Astrocyte (in vitro differentiated cells and primary cell): ENCODE results near the gene TSPAN32. TPM values are rescaled to one million over a fixed set of nuclear protein-coding genes. Genes with fewer than 3 reads are reported as not detected.

ENCODE experiments used
- DNase-seq: peaks from one replicate; pipeline ENCODE4 v3.0.0-alpha.2; 2010; ENCODE audit warnings: low read depth
- FAIRE-seq: peaks from 2 replicates; lab custom pipeline; 2011; peaks lifted over from hg19 to GRCh38; lab: Jason Lieb, UNC
- H2AFZ ChIP-seq: 2 replicates; pipeline ENCODE4 v1.6.0; 2012; ENCODE audit warnings: low read depth, low read length, inconsistent platforms
- H3K27ac ChIP-seq: 2 replicates; pipeline ENCODE4 v1.5.1; 2011; ENCODE audit warnings: low read depth, low read length, inconsistent platforms
- H3K27me3 ChIP-seq: 2 replicates; pipeline ENCODE4 v1.6.0; 2011; ENCODE audit warnings: low read length, inconsistent platforms; ENCODE audit not compliant: insufficient read depth
- H3K36me3 ChIP-seq: 2 replicates; pipeline ENCODE4 v1.5.1; 2011; ENCODE audit warnings: low read length, inconsistent platforms; ENCODE audit not compliant: insufficient read depth
- H3K4me1 ChIP-seq: 2 replicates; pipeline ENCODE4 v1.5.1; 2011; ENCODE audit warnings: low read length, inconsistent platforms; ENCODE audit not compliant: insufficient read depth
- H3K4me2 ChIP-seq: 2 replicates; pipeline ENCODE4 v1.6.0; 2012; ENCODE audit warnings: low read length, inconsistent platforms
- H3K4me3 ChIP-seq: 2 replicates; pipeline ENCODE4 v1.5.1; 2011; ENCODE audit warnings: low read depth, mild to moderate bottlenecking, low read length, inconsistent platforms; ENCODE audit not compliant: insufficient read depth
- H3K79me2 ChIP-seq: 2 replicates; pipeline ENCODE4 v1.6.0; 2012; ENCODE audit warnings: mild to moderate bottlenecking, low read length, inconsistent platforms; ENCODE audit not compliant: insufficient read depth
- H3K9ac ChIP-seq: 2 replicates; pipeline ENCODE4 v1.6.0; 2012; ENCODE audit warnings: mild to moderate bottlenecking, low read length, inconsistent platforms
- H3K9me3 ChIP-seq: 2 replicates; pipeline ENCODE4 v1.5.1; 2012; ENCODE audit warnings: low read depth, mild to moderate bottlenecking, low read length, inconsistent platforms; ENCODE audit not compliant: insufficient read depth
- H4K20me1 ChIP-seq: 2 replicates; pipeline ENCODE4 v1.6.0; 2012; ENCODE audit warnings: low read length, inconsistent platforms; ENCODE audit not compliant: insufficient read depth
- H3K27ac Mint-ChIP-seq: one replicate; pipeline ENCODE4 v1.8.0; 2021; ENCODE audit warnings: mild to moderate bottlenecking, mixed read lengths; ENCODE audit not compliant: unreplicated experiment
- H3K27me3 Mint-ChIP-seq: one replicate; pipeline ENCODE4 v1.8.0; 2021; ENCODE audit warnings: low read depth, mixed read lengths; ENCODE audit not compliant: unreplicated experiment
- H3K36me3 Mint-ChIP-seq: one replicate; pipeline ENCODE4 v1.8.0; 2021; ENCODE audit warnings: low read depth, mixed read lengths; ENCODE audit not compliant: unreplicated experiment
- H3K4me1 Mint-ChIP-seq: one replicate; pipeline ENCODE4 v1.8.0; 2021; ENCODE audit warnings: low read depth, mixed read lengths; ENCODE audit not compliant: unreplicated experiment
- H3K4me3 Mint-ChIP-seq: one replicate; pipeline ENCODE4 v1.8.0; 2021; ENCODE audit warnings: mild to moderate bottlenecking, moderate library complexity, mixed read lengths; ENCODE audit not compliant: unreplicated experiment
- H3K9me3 Mint-ChIP-seq: one replicate; pipeline ENCODE4 v1.8.0; 2021; ENCODE audit warnings: mild to moderate bottlenecking, mixed read lengths; ENCODE audit not compliant: unreplicated experiment
- CTCF ChIP-seq: IDR thresholded peaks from 2 replicates; pipeline ENCODE4 v1.5.1; 2011; ENCODE audit warnings: low read depth, mild to moderate bottlenecking, inconsistent platforms, low read length, moderate library complexity; ENCODE audit not compliant: insufficient read depth
- EZH2 ChIP-seq: IDR thresholded peaks from 2 replicates; pipeline ENCODE4 v1.6.1; 2012; ENCODE audit warnings: mild to moderate bottlenecking, low read length, inconsistent platforms; ENCODE audit not compliant: insufficient read depth
- total RNA-seq: library from RNA; stranded (reverse); gene quantifications from 2 replicates; pipeline ENCODE4 v1.2.1, GENCODE V29; 2021

TSPAN32 gene
- total RNA-seq, 1 donor from 2014 or later, result not detected

DNA sequence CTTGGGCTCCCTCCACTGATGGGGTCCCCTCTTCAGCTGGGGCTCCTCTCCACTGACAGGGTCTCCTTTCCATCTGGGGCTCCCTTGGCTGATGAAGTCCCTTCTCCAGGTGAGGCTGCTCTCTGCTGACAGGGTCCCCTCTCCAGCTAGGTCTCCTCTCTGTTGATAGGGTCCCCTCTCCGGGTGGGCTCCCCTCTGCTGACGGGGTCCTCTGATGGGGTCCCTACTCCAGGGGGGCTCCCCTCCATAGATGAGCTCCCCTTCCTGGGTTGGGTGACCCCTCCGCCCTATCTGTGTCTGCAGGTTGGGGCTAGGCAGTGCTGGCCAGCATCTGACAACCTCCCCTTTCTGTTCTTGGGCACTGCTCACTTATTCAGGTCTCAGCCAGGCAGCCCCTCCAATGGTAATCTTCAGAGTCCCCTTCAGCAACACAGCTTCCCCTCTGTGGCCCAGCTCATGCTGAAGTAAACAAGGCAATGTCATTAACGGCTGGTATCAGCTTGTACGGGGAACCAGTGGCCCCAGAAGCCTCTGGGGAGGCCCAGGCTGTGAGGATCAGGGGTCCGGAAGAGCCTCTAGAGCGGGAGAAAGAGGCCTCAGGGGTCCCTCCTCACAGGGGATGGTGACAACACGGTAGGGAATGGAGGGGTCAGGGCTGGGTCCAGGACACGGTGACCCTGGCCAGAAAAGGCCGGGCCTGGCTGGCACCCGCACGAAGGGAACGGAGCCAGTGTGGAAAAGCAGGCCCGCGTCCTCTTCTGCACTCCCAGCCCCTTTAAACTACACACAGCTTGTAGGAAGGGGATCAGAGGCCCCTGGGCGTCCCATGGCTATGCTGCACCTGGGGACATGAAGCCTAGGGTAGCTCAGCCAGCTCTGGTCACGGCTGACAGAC is 65.7 kb downstream of the TSPAN32 start:
- H3K36me3 Mint-ChIP-seq, result peaks cover 22% of the 10 kb centered on the region
- Histone ChIP-seq H3K4me1 (peaks cover 4% of the 10 kb centered on the region), H3K9me3 (no peaks in the 10 kb centered on the region), H4K20me1 (no peaks in the 10 kb centered on the region), H2AFZ (no peak overlapping the region), H3K36me3 (no peaks in the 10 kb centered on the region), H3K27ac (no peak overlapping the region), H3K9ac (no peak overlapping the region), H3K4me2 (no peak overlapping the region), H3K27me3 (no peaks in the 10 kb centered on the region), H3K4me3 (no peak overlapping the region), H3K79me2 (no peaks in the 10 kb centered on the region)
- peaks cover 3% of the 10 kb centered on the region for H3K9me3 Mint-ChIP-seq
- DNase-seq, result no peak
- no peaks in the 10 kb centered on the region for H3K4me1 Mint-ChIP-seq
- FAIRE-seq, result no peak
- peaks cover 20% of the 10 kb centered on the region for H3K27me3 Mint-ChIP-seq
- H3K27ac Mint-ChIP-seq, result no peak overlapping the region
- no peak overlapping the region for H3K4me3 Mint-ChIP-seq
- TF ChIP-seq CTCF (no peak), EZH2 (no peak)

Other genes with a start within 250 kb of the TSPAN32 start
- 188 and 209 TPM in 2 replicates for gene IGF2, start 162.6 kb upstream of the TSPAN32 start, total RNA-seq
- gene INS, start 140.8 kb upstream of the TSPAN32 start, total RNA-seq, result not detected in 2 replicates
- gene TH, start 130.2 kb upstream of the TSPAN32 start, total RNA-seq, result not detected in 2 replicates
- not detected in 2 replicates for gene ASCL2, start 31.4 kb upstream of the TSPAN32 start, total RNA-seq
- not detected in 2 replicates for gene C11orf21, start 95 bp upstream of the TSPAN32 start, total RNA-seq
- gene CD81, start 75.3 kb downstream of the TSPAN32 start, total RNA-seq, result 625 and 648 TPM in 2 replicates
- gene TSSC4, start 98.7 kb downstream of the TSPAN32 start, total RNA-seq, result 60.9 and 70.0 TPM in 2 replicates
- not detected in 2 replicates for gene TRPM5, start 142.5 kb downstream of the TSPAN32 start, total RNA-seq
- gene KCNQ1, start 143.0 kb downstream of the TSPAN32 start, total RNA-seq, result 0.31 TPM in 1 of 2 replicates, not detected in the other